Activated naive CD4-positive, alpha-beta T cell treated with anti-CD3 and anti-CD28 coated beads, Interleukin-2, amount 10 ng/mL, durations not matched to agents 7 days and 5 days (primary cell): Measurements from ENCODE around the gene PLXDC1.
"Not testable (repeated sequence)": the region's sequence is repeated elsewhere in the genome, so short reads cannot be mapped to it uniquely, and the experiment has no call there.

Source experiments
- CTCF ChIA-PET: fragments of 350-600 bp; sonication (Branson Sonifier 250); formaldehyde crosslinking; loops from one replicate; lab custom pipeline; 2021; ENCODE audit warnings: antibody characterized with exemption; lab: Charles Lee
- DNase-seq: peaks from one replicate; pipeline ENCODE4 v3.0.0-alpha.2; 2020
- H3K27ac Mint-ChIP-seq: one replicate; pipeline ENCODE4 v1.8.0; 2021; ENCODE audit warnings: mild to moderate bottlenecking, moderate library complexity, mixed read lengths
- H3K27me3 Mint-ChIP-seq: one replicate; pipeline ENCODE4 v1.8.0; 2021; ENCODE audit warnings: mild to moderate bottlenecking, mixed read lengths
- H3K36me3 Mint-ChIP-seq: one replicate; pipeline ENCODE4 v1.8.0; 2021; ENCODE audit warnings: mixed read lengths
- H3K4me1 Mint-ChIP-seq: one replicate; pipeline ENCODE4 v1.8.0; 2021; ENCODE audit warnings: mixed read lengths
- H3K4me3 Mint-ChIP-seq: one replicate; pipeline ENCODE4 v1.8.0; 2021; ENCODE audit warnings: mild to moderate bottlenecking, moderate library complexity, mixed read lengths
- H3K9me3 Mint-ChIP-seq: one replicate; pipeline ENCODE4 v1.8.0; 2021; ENCODE audit warnings: mixed read lengths

PLXDC1 gene

GRCh38 chr17:39026346-39026745, 125.1 kb downstream of the PLXDC1 start:
- H3K9me3 Mint-ChIP-seq, H3K27ac Mint-ChIP-seq, H3K36me3 Mint-ChIP-seq, H3K4me3 Mint-ChIP-seq, DNase-seq, CTCF ChIA-PET: not testable (repeated sequence)
- Mint-ChIP-seq H3K27me3 (peaks cover 53% of the 10 kb centered on the region), H3K4me1 (peaks cover 13% of the 10 kb centered on the region)

- peaks cover 28% of the 10 kb centered on the region for H3K4me1 Mint-ChIP-seq
- no peak overlapping the region for H3K27ac Mint-ChIP-seq
- no peak for DNase-seq
- H3K36me3 Mint-ChIP-seq: peaks cover 1% of the 10 kb centered on the region
- peaks cover 28% of the 10 kb centered on the region for H3K27me3 Mint-ChIP-seq
- H3K4me3 Mint-ChIP-seq: no peak overlapping the region
- CTCF ChIA-PET: no interaction called here
- H3K9me3 Mint-ChIP-seq: no peaks in the 10 kb centered on the region
Measured at GRCh38 chr17:39022924-39023323, 128.5 kb downstream of the PLXDC1 start.

- not testable (repeated sequence) for H3K36me3 Mint-ChIP-seq, H3K4me3 Mint-ChIP-seq, H3K9me3 Mint-ChIP-seq, DNase-seq, H3K27me3 Mint-ChIP-seq, H3K27ac Mint-ChIP-seq
- peaks cover 35% of the 10 kb centered on the region for H3K4me1 Mint-ChIP-seq
- CTCF ChIA-PET: interaction anchor here (3.4 kb wide), 1 partner anchor 133 kb away, joined by 19 read pairs; no protein-coding TSS in a partner anchor
Measured at GRCh38 chr17:39020037-39020436, 131.4 kb downstream of the PLXDC1 start.

GRCh38 chr17:39018267-39019134, 132.9 kb downstream of the PLXDC1 start:
- no peaks in the 10 kb centered on the region for H3K9me3 Mint-ChIP-seq
- H3K27ac Mint-ChIP-seq: peak overlapping the region; percentile 77
- CTCF ChIA-PET: interaction anchor here (0.6 to 3.4 kb wide), 6 partner anchors 9 to 341 kb away, joined by 3 to 19 read pairs (median 5); no protein-coding TSS in a partner anchor
- H3K4me1 Mint-ChIP-seq: peaks cover 35% of the 10 kb centered on the region
- H3K4me3 Mint-ChIP-seq: no peak overlapping the region
- no peaks in the 10 kb centered on the region for H3K36me3 Mint-ChIP-seq
- H3K27me3 Mint-ChIP-seq: no peaks in the 10 kb centered on the region
- no peak for DNase-seq

GRCh38 chr17:39016193-39017153, 135.0 kb downstream of the PLXDC1 start:
- H3K27ac Mint-ChIP-seq: peak overlapping the region; percentile 87

GRCh38 chr17:39015546-39015935, 135.9 kb downstream of the PLXDC1 start:
- CTCF ChIA-PET: interaction anchor here (1.2 to 1.3 kb wide), 2 partner anchors 13 to 32 kb away, joined by 3 read pairs; no protein-coding TSS in a partner anchor
- no peaks in the 10 kb centered on the region for H3K36me3 Mint-ChIP-seq
- H3K4me3 Mint-ChIP-seq: no peak overlapping the region
- peak overlapping the region; percentile 49 for H3K27ac Mint-ChIP-seq
- peaks cover 35% of the 10 kb centered on the region for H3K4me1 Mint-ChIP-seq
- H3K27me3 Mint-ChIP-seq: peaks cover 9% of the 10 kb centered on the region
- H3K9me3 Mint-ChIP-seq: no peaks in the 10 kb centered on the region
- DNase-seq: no peak

More at GRCh38 chr17:39016193-39017153, 135.0 kb downstream of the PLXDC1 start:
- DNase-seq: peak; percentile 34
- no peaks in the 10 kb centered on the region for H3K36me3 Mint-ChIP-seq
- H3K4me3 Mint-ChIP-seq: no peak overlapping the region
- H3K4me1 Mint-ChIP-seq: peaks cover 35% of the 10 kb centered on the region
- CTCF ChIA-PET: interaction anchor here (0.8 to 3.4 kb wide), 5 partner anchors 12 to 137 kb away, joined by 3 to 19 read pairs (median 3); partner anchors contain the start of gene PLXDC1
- no peaks in the 10 kb centered on the region for H3K9me3 Mint-ChIP-seq
- peaks cover 9% of the 10 kb centered on the region for H3K27me3 Mint-ChIP-seq

- Mint-ChIP-seq H3K36me3 (no peaks in the 10 kb centered on the region), H3K27me3 (peaks cover 10% of the 10 kb centered on the region), H3K4me3 (no peak overlapping the region), H3K9me3 (no peaks in the 10 kb centered on the region), H3K4me1 (peaks cover 35% of the 10 kb centered on the region), H3K27ac (peak overlapping the region; percentile 55)
- CTCF ChIA-PET: no interaction called here
- no peak for DNase-seq
Measured at GRCh38 chr17:39014795-39015545, 136.5 kb downstream of the PLXDC1 start.

- DNase-seq: no peak
- Mint-ChIP-seq H3K4me3 (no peak overlapping the region), H3K36me3 (no peaks in the 10 kb centered on the region), H3K4me1 (peaks cover 33% of the 10 kb centered on the region), H3K27ac (peak overlapping the region; percentile 55), H3K27me3 (peaks cover 18% of the 10 kb centered on the region), H3K9me3 (no peaks in the 10 kb centered on the region)
- CTCF ChIA-PET: no interaction called here
Measured at GRCh38 chr17:39014044-39014794, 137.2 kb downstream of the PLXDC1 start.
